Activated CD4-positive, alpha-beta T cell treated with anti-CD3 and anti-CD28 coated beads, Interleukin-2, amount 50 U/mL, for 48 hours (primary cell): ENCODE results near the gene PRKAG2.

ENCODE experiments used
- DNase-seq, 2 experiments: peaks; one replicate each; pipeline ENCODE4 v3.0.0-alpha.2; 2020

PRKAG2 gene

DNA sequence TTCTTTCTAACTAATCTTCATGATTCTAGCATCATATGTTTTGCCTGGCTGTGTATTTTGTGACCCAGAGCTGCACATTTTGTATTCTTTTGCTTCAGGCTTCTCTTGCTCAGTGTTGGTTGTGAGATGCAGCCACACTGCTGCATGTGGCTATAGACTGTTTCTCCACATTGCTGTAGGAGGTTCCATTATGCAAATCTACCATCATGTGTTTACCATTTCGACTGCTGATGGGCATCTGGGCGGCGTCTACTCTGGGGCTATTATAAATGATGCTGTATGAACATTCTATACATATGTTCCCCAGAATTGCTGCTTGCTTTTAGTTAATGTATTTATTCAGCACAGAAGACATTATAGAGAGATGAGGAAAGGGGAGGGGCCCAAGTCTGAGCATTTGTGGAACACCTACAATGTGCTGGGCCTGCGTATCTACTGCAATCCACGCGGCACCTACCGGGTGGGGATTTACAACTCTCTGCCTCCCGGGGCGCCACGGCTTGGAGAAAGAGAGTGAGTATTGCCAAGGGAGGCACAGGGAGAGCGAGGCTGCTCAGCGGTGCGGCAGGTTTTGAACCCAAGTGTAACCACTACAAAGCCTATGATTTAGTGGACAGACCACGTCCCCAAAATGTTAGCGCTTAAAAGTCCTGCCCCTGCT lies 172.5 kb downstream of the PRKAG2 start:
- no peak for DNase-seq

DNA sequence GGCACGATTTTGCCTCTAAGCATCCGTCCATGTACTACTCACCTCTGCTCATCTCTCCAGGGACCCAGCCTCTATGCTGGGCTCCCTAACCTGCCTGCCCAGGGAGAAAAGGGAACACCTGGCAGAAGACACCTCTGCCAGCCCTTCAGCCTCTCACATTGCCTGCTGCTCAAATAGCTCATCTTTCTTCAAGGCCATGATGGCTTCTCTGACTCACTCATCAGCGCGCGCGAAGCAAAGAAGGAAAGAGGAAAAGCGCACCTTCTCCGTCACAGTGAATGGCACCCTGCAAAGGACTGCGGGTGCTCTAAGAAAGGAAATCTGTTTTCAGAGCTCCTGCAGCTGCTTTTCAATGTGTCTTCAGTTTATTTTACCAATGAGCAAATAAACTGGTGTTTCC lies 174.0 kb downstream of the PRKAG2 start:
- no peak for DNase-seq

DNA sequence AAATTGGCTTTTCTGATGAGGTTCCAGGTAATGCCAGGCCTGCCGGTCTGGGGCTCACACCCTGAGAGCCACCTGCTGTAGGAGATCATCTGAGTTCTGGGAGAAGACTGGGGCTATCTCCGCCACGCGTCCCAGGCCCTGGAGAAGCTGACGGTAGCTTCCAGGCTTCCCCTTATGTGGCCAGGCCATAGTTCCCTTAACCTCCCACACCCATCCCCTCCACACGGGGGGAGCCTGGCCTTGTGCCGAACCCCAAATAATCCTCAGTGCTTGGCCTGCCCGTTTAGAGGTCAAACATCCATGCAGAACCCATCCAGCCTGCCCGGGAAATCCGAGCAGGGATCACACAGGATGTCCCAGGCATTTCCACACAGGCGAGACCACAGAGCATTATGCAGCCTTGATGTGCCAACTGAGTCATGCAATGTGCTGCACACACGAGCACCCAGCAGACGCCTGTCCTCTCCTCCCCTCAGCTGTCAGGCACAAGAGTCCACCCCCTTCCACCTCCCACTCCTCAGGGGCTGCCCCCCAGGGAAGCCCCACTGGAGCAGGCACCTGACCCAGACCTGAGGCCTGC lies 176.2 kb downstream of the PRKAG2 start:
- DNase-seq, result no peak

DNA sequence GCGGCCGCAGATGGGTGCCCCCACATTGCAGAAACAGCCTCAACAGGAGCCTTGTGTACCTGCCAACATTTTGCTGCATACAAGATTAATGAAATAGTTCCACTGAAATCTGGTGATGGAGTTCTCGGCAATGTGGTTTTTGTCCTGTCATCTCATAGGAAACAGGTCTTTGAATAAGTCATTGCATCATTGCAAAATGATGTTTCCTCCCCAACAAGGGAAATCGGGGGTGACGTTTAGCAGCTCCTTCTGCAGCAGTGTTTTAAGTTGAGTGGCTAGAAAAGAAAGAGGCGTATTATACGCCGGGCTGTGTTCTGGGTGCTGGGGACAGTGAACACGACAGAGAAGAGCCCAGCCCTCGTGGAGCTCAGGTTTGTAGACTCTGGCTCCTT lies 177.0 kb downstream of the PRKAG2 start:
- no peak for DNase-seq

DNA sequence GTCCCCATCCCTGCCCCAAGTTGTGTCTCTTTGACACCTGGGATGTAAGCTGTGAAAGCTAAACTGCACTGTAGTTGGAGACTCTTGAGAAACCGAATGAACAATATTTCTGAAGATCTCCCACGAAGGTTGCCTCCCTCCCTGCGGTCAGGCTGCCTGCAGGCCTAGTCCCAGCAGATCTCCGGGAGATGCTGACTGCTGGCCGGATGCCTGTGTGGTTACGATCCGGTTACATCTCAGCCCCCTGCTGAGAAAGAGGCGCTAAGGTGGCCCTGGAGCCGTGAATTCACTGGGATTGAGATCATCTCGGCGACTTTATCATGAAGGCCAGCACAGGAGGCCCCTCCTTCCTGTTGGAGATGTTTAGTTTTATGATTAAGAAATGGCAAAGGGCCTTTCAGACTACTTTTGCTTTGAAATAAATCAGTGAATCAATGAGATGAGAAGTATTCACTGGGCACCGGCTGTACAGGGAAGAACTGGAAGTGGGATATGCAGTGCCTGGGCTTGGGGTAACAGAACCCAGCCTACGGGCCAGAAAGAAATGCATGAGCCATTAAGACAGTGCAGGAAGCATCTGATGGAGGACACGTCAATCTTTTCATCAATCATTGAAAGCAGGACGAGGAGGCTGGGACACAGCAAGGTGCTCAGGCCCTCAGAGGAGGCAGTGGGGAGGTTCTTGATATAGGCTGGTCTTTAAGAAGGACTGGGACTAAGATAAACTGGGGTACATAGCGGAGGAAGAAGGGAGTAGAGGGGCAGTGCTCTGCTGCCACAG lies 177.6 kb downstream of the PRKAG2 start:
- no peak for DNase-seq

DNA sequence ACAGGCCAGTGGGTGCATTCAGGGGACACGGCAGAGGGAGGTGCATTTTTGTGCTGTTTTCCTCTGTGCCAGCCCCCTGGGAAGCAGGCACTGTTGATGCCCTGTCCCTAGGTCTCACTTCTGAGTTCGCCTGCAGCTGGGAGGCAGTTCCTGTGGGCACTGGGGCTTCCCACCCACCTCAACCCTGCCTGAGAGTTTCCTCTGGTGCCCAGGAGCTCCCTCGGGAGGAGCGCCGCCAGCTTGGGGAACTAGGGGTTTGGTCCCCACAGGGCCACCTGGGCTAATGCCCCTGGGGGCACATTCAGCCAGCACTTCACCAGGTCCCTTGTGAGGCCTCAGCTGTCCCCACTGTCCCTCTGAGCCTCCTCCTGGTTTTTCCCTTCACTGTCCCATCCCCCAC lies 179.0 kb downstream of the PRKAG2 start:
- no peak for DNase-seq

DNA sequence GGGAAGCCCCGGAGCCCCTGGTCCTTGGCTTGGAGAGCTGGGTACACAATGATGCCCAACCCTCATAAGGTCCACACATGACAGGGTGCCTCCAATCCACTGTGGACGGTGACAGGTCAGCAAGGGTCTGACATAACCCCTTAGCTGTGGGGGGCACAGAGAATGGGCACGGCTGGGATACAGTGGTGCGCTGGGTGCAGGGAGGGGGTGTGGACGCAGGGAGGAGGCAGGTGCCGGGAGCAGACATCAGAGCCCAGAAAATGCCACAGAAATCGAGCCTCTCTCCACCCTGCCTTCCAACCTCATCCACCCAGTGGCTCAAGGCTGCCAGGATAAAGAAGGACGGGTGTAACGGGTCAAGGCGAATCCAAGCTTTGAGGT lies 179.4 kb downstream of the PRKAG2 start:
- no peak for DNase-seq

DNA sequence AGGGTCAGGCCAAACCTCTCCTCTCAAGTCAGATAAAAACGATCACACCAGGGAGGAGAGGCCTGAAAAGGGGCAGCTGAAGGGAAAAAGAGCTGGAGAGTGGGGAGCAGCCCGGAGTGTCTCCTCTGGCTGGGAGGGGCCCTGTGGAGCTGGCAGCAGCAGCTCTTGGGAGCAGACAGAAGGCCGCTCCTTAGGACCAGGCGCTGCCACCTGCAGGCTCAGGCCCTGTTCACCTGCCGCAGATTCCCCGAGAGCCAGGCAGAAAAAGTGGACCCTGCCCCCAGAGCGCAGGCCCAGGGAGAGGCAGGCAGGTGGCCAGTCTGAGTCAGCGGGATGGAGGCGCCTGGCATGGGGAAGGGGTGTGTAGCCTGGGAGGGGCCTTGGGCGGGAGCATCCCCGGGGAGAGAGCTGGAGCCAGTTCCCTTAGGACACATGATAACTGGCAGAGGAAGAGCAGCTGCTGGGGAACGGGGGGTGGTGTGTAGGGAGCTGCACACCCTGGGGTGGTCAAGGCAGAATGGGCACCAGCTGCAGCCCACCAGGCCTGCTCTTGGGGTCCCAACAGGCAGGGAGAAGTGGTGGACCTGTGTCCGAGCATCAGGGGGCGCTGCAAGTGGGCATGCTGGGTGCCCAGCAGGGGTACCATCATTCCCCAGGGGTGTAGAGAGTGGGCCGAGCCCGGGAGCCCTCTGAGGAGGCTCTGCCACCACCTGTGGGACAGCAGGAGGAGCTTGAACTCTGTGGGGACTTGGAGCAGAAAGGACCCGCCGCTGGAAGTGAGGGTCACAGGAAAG lies 180.0 kb downstream of the PRKAG2 start:
- DNase-seq, result no peak

DNA sequence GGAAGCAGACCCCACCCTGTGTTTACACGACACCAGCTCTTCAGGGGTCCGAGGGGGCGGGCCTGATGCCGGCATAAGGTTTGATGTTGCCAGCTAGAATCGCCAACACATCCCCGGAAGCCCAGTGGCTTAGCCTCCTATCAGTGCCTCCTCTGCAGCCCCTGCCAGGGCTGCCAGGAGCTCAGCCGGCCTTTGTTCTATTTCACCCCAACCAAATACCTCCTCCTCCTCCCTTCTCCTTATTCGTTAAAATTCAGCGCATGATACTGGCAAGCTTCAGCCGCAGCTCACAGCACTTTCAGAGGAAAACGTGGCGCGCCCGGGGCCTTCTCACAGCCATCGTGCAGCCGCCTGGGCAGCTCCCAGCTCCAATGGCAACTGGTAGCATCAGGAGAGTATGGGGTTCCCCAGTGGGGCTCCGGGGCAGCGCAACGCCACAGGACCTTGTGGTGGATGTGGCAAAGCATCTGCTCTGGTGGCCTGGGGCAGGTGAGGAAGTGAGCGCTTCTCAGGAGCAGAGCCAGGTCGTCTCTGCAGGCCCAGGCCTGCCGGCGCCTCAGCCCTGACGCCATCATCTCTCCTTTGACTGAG lies 180.9 kb downstream of the PRKAG2 start:
- DNase-seq, result no peak

DNA sequence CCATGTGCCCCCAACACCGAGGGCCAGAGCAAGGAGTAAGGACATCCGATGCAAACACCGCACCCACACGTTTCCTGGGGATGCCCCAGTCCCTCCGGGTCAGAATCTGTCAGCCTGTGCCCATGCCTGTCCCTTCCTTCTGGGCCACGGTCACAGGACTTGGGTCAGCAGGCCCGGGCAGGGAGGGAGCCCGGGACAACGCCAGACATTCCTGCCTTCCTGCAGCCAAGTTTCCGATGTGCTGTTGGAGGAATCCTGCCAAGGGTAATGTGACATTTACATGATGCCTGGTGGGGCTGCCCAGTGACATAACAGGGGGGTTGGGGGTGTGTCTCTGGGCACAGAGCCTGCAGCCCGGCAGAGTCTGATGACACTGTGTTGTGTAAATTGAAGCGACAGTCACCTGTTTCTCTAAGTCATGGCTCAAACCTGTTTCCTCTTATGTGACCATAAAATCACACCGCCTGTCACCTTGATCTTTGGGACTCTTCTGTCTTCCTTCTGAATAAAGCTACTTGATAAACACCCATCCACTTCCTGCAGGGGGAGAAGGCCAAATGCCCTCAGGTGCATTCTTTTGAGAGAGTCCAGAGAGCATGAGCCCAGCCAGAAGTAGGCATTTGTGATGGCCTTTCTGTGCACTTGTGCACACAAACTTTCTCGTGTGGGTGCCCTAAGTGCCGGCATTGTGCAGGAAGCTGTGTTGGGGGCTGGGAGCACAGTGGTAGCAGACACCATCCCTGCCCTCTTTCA lies 181.9 kb downstream of the PRKAG2 start:
- no peak for DNase-seq

DNA sequence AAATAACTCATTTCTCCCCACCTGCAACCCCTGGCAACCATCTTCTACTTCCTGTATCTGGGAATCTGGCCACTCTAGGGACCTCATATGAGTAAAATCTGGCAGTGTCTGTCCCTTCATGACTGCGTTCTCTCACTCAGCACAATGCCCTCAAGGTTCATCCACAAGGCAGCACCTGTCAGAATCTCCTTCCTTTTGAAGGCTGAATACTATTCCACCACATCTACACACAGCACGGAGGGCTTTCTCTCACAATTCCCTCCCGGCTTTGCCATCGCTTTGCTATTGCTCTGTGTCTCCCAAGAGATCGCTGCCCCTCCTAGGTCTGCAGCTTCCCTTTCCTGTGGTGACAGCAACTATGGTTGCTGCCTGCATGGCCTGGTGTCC lies 182.5 kb downstream of the PRKAG2 start:
- no peak for DNase-seq

DNA sequence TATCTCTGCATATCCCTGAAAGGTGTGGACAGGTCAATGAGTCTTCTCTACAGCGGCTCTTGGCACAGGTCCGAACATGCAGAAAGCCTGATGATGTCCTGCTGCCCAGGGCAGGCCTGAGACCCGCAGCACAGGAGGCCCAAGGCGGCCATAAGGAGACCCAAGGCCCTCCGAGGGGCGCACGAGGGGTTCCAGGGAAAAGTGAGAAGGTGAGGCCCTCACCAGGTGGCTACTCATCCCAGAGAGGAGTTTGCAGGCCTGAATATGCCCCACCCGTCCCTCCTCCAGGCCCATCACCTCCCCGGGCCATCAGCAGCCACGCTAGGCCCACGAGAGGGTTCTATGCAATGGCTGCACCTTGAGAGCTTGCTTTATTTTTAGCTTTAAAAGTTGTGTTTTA lies 183.8 kb downstream of the PRKAG2 start:
- DNase-seq, result no peak

DNA sequence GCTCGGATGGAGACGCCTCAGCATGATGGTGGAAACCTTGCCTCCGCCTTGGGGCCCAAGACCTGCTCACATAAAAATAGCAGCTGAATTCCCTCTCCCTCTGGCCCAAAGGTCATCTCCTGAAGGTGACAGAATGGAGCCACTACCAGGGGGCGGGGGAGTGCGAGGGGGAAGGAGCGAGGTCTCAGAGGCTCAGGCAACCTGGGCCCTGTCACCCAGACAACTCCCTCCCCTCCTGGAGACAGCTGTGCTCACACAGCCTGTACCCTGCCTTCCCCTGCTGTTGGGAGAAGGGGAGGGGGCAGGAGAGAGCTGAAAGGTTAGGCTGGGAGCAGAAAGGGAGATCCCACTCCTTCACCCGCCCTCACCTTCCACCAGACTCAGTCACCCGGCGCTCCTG lies 184.2 kb downstream of the PRKAG2 start:
- no peak for DNase-seq

DNA sequence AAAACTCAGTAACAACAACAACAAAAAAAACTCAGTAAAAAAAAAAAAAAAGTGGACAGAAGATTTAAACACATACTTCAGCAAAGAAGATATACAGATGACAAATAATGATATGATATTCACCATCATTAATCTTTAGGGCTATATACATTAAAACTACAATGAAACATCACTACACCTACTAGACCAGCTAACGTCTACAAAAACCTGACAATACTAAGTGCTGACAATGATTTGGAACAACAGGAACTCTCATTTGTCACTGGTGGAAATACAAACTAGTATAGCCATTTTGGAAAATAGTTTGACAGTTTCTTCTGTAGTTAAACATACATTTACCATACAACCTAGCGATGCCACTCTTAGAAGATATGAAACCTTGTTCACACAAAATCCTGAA lies 185.5 kb downstream of the PRKAG2 start:
- DNase-seq, result no peak

DNA sequence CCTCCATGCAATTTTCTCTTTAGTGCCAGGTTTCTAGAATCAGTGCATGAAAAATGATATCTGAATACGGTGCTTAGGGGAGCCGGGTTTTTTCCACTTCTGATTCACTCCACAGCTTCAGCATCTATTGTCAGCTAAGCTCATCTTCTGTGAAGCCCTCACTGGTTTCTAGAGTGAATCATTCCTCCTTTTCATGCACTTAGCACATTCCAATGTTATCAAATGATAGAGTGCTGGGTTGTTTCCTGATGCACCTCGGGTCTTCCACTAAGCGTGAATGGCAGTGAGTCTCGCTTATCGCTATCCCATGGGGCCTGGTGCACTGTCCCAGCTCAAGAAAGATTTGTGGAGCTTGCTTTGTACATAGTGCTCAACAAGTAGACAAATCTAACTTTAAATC lies 186.3 kb downstream of the PRKAG2 start:
- DNase-seq, result no peak

DNA sequence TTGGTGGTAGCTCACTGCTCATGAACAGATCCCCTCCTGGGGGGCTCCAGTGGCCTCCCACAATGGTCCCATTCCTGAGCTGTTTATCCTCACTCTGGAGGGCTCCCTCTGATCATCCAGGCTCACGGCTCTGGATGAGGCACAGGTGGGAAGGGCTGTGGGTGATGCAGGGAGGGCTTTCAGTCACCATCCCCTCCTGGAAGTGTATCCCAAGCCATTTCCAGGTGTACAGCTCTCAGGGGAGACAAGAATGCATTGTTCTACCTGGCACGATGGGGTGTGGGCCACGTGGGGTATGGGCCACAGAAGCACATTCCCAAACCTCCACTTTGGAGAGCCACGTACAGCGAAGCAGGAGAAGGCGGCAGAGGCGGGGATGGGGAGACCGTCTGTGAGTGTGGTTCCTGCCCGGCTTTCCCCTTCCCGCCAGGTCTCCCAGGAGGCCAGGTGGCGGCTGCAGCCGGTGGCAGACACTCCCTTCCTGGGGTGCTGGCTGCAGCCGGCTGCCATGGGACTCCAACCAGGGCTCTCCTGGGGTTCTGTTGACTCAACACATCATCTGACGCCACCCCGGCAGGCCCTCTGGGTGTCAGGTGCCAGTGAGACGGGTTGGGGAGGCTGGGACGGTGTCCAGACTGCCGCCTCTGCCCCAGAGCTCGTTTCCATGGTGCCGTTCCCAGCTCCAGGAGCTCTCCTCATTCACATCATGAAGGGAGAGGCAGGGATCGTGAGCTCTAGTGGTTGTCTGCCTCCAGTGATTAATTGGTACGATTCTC lies 187.5 kb downstream of the PRKAG2 start:
- no peak for DNase-seq

DNA sequence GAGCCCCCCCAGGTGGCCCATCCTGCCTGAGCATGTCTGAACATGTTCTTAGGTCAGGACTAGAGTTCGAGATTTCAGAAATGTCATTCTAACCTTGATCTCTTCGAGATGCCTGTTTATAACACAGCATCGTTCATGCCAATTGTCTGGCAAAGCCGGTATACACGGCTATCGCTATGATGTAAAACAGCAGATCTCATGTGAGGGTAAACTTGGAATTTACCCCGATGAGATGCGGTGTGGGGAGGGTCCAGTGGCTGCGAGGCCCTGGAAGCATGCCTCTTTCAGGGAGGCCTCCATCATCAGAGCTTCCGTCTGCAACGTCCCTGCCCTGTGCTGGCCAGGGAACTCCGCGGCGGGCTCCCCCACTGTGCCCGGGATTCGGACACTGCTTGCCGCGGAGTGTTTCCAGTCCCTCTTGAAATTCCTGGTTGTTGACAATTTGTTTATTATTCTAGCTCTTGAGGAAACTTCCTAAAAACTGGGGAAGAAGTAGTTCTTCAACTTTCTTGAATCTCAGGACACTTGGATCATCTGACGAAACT lies 188.6 kb downstream of the PRKAG2 start:
- no peak for DNase-seq

DNA sequence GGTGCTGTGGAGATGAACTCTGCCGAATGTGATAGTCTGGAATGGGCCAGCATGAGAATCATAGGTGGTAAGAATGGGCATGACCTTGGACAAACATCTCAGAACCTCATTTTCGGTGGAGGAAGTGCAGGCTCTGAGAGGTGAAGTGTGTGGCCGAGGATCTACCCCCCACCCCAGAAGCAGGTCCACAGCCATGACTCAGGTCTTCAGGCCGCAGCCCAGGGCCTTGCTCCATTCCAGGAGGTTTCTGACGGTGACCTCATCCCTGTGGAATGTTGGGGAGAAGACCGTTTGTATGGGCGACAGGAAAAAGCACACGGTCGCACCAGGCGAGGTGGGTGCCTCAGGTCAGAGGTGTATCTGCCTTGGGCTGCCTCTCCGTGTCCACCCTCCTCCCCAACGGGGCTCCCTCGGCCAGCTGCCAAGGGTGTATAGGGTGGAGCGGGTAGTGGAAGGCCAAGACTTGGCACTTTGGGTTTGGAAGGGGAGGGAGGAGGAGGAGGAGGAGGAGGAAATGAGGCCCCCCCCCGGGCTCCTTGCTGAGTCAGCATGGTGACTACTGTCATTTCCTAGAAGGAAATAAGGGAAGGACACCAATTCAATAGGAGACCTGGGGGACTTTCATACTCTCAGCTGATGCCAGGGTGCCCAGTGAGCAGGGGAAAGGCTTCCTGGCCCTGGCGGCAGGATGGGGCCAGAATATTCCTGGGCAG lies 189.2 kb downstream of the PRKAG2 start:
- no peak for DNase-seq

DNA sequence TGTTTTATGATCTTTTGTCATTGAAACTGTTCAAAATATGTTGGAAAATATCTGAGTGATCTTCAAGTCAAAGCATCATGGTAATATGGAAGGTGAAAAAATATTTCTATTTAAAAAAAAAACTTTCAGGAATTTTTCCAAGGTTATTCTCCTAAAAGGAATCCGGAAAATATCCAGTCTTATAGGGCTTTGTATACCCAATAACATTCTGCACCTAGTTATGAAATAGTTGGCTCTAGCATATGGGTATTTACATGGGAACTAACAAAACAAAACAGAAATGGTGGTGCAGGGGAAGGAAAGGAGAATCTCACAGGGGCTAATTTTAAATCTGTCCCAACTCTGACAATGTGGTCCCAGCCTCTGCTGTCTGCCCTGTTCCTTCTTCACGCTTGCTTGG lies 190.1 kb downstream of the PRKAG2 start:
- DNase-seq, result no peak

DNA sequence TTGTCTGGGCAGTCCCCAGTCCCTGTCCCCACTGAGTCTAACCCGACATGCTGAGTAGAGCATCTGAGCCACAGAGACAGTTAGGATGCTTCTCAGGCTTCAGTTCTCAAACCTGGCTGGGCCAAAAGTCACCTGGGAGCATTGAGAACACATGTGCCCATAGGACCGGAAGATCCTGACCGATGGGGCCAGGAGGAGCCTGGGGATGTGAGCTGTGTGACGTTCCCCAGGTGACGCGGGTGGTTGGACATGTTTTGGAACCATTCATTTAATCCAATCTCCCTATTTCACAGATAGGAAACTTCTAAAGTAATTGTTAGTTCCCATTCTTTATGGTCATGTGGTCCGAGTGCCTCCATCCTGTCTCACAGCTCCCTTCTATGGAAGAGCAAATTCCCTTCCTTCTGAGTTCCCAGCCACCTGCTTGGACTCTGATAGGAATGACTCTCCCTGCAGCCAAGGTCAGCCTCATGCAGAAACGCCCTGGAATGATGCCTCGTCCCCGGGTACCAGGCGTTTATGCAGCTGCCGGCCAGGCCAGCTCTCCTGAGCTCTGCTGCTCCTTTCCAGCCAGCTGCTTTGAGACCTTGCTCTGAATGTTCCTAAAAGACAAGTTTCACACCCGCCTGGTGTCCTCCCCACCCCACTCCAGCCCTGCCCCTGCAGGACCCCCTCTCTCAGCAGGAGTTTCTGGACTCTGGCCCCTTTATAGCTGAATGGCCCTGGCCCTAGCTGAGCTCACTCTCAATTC lies 190.7 kb downstream of the PRKAG2 start:
- DNase-seq, result no peak
